HEK293 (cell line): ENCODE data around the gene KHDC1L.

Experiments used
- CTCF ChIP-seq: fragments of 450-650 bp; formaldehyde crosslinking; IDR thresholded peaks from 2 replicates; pipeline ENCODE4 v1.5.1; 2016; ENCODE audit warnings: missing biosample characterization, missing genetic modification characterization
- GLI4 ChIP-seq: fragments of 450-650 bp; formaldehyde crosslinking; IDR thresholded peaks from 2 replicates; pipeline ENCODE4 v1.5.1; 2016; ENCODE audit warnings: missing biosample characterization, missing genetic modification characterization
- KLF10 ChIP-seq: fragments of 450-650 bp; IDR thresholded peaks from 2 replicates; pipeline ENCODE4 v1.5.1; 2018; ENCODE audit warnings: missing biosample characterization, mild to moderate bottlenecking, missing genetic modification characterization
- PBX3 ChIP-seq: sonication (generic); formaldehyde crosslinking; IDR thresholded peaks from 2 replicates; pipeline ENCODE4 v1.8.1; 2022; ENCODE audit warnings: mild to moderate bottlenecking, moderate library complexity, missing genetic modification reagents
- PRDM10 ChIP-seq: fragments of 450-650 bp; formaldehyde crosslinking; IDR thresholded peaks from 2 replicates; pipeline ENCODE4 v1.5.1; 2016; ENCODE audit warnings: missing biosample characterization, missing genetic modification characterization
- TCF7L2 ChIP-seq: IDR thresholded peaks from 2 replicates; pipeline ENCODE4 v1.6.1; 2011; ENCODE audit warnings: low read depth, mild to moderate bottlenecking, inconsistent platforms, low read length, moderate library complexity, borderline replicate concordance
- YY2 ChIP-seq: fragments of 450-650 bp; formaldehyde crosslinking; IDR thresholded peaks from 2 replicates; pipeline ENCODE4 v1.5.1; 2016; ENCODE audit warnings: missing biosample characterization, missing genetic modification characterization
- ZNF239 ChIP-seq: fragments of 450-650 bp; formaldehyde crosslinking; IDR thresholded peaks from 2 replicates; pipeline ENCODE4 v1.5.1; 2016; ENCODE audit warnings: missing biosample characterization, missing genetic modification characterization
- ZNF768 ChIP-seq: fragments of 450-650 bp; formaldehyde crosslinking; IDR thresholded peaks from 2 replicates; pipeline ENCODE4 v1.5.1; 2018; ENCODE audit warnings: missing biosample characterization, mild to moderate bottlenecking, missing genetic modification characterization

GRCh38 chr6:73194744-73195143 is 30.6 kb downstream of the KHDC1L start:
- TF ChIP-seq ZNF239 (tag by site-specific recombination) (no peak), PRDM10 (tag by site-specific recombination) (no peak), PBX3 (no peak), ZNF768 (tag by site-specific recombination) (no peak), YY2 (tag by site-specific recombination) (no peak), CTCF (tag by site-specific recombination) (no peak), GLI4 (tag by site-specific recombination) (no peak), TCF7L2 (no peak), KLF10 (tag by site-specific recombination) (no peak)
